ENCODE data around the gene LRP1. TPM values are rescaled to one million over a fixed set of nuclear protein-coding genes. Genes with fewer than 3 reads are reported as not detected.

Gene LRP1
- total and polyA plus RNA-seq, 4 donors = 87.5 to 375 (median 139) TPM

- H3K27me3 ChIP-seq (ENCODE audit: control insufficient read depth in 4 of 4, insufficient read depth in 4 of 4, low read length in 3 of 4) = no peaks in the 10 kb centered on the region
- peaks cover 35 to 96% (median 83%) of the 10 kb centered on the region in 4 donors for H3K4me1 ChIP-seq (ENCODE audit: control insufficient read depth in 4 of 4, insufficient read depth in 4 of 4, low read length in 3 of 4)
- peak overlapping the region; percentile 92 to 93 for H3K27ac ChIP-seq (ENCODE audit: low read depth in 1 of 2, low read length in 2 of 2)
- H3K4me3 ChIP-seq (ENCODE audit: low read depth in 1 of 3, low read length in 3 of 3) = no peak overlapping the region
- no peaks in the 10 kb centered on the region for H3K9me3 ChIP-seq (ENCODE audit: control insufficient read depth in 4 of 4, low read length in 3 of 4)
- 28% methylated on average over 13 of the region's 13 CpGs for WGBS
- peaks cover 3 to 26% (median 19%) of the 10 kb centered on the region in 4 donors for H3K36me3 ChIP-seq (ENCODE audit: control insufficient read depth in 4 of 4, insufficient read depth in 3 of 4, low read depth in 1 of 4, low read length in 3 of 4)
- DNase-seq (ENCODE audit: low spot score) = no peak
- H3K9ac ChIP-seq (ENCODE audit: low read depth in 1 of 2, low read length in 2 of 2) = no peak overlapping the region
- TF ChIP-seq CTCF (IDR thresholded peaks at IDR 0.05; ENCODE audit: low read depth, low read length, missing input control) = no peak
- TF ChIP-seq EGR1 (IDR thresholded peaks at IDR 0.05; ENCODE audit: low read depth in 2 of 2) = no peak
- TF ChIP-seq HNF4G (IDR thresholded peaks at IDR 0.05) = no peak
- no peak for TF ChIP-seq FOXA2 (IDR thresholded peaks at IDR 0.05)
- no peak for TF ChIP-seq YY1 (IDR thresholded peaks at IDR 0.05)
- TF ChIP-seq JUND (IDR thresholded peaks at IDR 0.05) = no peak
- no peak for TF ChIP-seq RAD21 (IDR thresholded peaks at IDR 0.05)
- no peak for TF ChIP-seq TAF1 (conservative IDR thresholded peaks at IDR 0.05)
- TF ChIP-seq NR2F2 (IDR thresholded peaks at IDR 0.05) = no peak
- TF ChIP-seq MAX (IDR thresholded peaks at IDR 0.05) = no peak
- no peak for TF ChIP-seq RXRA (IDR thresholded peaks at IDR 0.05)
- TF ChIP-seq, protein P1, sequence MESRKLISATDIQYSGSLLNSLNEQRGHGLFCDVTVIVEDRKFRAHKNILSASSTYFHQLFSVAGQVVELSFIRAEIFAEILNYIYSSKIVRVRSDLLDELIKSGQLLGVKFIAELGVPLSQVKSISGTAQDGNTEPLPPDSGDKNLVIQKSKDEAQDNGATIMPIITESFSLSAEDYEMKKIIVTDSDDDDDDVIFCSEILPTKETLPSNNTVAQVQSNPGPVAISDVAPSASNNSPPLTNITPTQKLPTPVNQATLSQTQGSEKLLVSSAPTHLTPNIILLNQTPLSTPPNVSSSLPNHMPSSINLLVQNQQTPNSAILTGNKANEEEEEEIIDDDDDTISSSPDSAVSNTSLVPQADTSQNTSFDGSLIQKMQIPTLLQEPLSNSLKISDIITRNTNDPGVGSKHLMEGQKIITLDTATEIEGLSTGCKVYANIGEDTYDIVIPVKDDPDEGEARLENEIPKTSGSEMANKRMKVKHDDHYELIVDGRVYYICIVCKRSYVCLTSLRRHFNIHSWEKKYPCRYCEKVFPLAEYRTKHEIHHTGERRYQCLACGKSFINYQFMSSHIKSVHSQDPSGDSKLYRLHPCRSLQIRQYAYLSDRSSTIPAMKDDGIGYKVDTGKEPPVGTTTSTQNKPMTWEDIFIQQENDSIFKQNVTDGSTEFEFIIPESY (IDR thresholded peaks at IDR 0.05) = no peak
- no peak for TF ChIP-seq ATF3 (IDR thresholded peaks at IDR 0.05)
- no peak for TF ChIP-seq FOXA1 (IDR thresholded peaks at IDR 0.05)
Observed at GRCh38 chr12:57149245-57149900, 21.1 kb downstream of the LRP1 start.

DNA sequence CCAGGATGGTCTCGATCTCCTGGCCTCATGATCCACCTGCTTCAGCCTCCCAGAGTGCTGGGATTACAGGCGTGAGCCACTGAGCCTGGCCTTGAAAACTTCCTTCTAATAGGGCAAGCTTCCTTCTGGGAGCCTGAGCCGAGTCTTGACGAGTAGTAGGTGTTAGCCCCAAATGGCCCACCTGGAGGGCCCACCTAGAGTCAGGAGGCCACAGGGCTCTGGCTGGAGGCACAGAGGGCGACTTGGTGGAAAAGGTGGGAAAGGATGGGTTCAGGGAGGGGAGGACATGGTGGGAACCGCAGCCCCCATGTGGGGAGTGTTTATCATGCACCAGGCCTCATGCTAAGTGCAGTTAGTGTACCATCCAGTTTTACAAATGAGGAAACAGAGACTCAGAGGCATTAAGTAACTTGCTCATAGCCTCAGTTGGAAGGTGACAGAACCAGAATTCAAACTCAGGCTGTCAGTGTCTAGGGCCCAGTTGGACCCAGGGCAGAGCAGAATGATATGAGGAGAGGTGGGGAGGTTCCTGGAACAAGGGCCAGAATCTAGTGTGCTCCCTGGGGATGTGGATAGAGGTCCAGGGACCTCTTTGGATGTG, 22.2 kb downstream of the LRP1 start:
- Histone ChIP-seq H3K4me3 (ENCODE audit: low read depth in 1 of 3, low read length in 3 of 3) (no peak overlapping the region), H3K27ac (ENCODE audit: low read depth in 1 of 2, low read length in 2 of 2) (peak overlapping the region; percentile 61 to 69), H3K4me1 (ENCODE audit: control insufficient read depth in 4 of 4, insufficient read depth in 4 of 4, low read length in 3 of 4) (peaks cover 35 to 92% (median 80%) of the 10 kb centered on the region in 4 donors), H3K36me3 (ENCODE audit: control insufficient read depth in 4 of 4, insufficient read depth in 3 of 4, low read depth in 1 of 4, low read length in 3 of 4) (peaks cover 9 to 27% (median 21%) of the 10 kb centered on the region in 4 donors), H3K9me3 (ENCODE audit: control insufficient read depth in 4 of 4, low read length in 3 of 4) (no peaks in the 10 kb centered on the region), H3K9ac (ENCODE audit: low read depth in 1 of 2, low read length in 2 of 2) (no peak overlapping the region), H3K27me3 (ENCODE audit: control insufficient read depth in 4 of 4, insufficient read depth in 4 of 4, low read length in 3 of 4) (no peaks in the 10 kb centered on the region)
- 90% methylated on average over 6 of the region's 6 CpGs for WGBS
- no peak for DNase-seq (ENCODE audit: low spot score)
- TF ChIP-seq MAX (IDR thresholded peaks at IDR 0.05) (no peak), HNF4G (IDR thresholded peaks at IDR 0.05) (no peak), SP1 (IDR thresholded peaks at IDR 0.05) (no peak), FOXA1 (IDR thresholded peaks at IDR 0.05) (no peak), RXRA (IDR thresholded peaks at IDR 0.05) (no peak), NR2F2 (IDR thresholded peaks at IDR 0.05) (no peak), HNF4A (conservative IDR thresholded peaks at IDR 0.05) (no peak), CTCF (IDR thresholded peaks at IDR 0.05; ENCODE audit: low read depth, low read length, missing input control) (no peak), FOXA2 (IDR thresholded peaks at IDR 0.05) (no peak), TAF1 (conservative IDR thresholded peaks at IDR 0.05) (no peak), REST (IDR thresholded peaks at IDR 0.05) (no peak), RAD21 (IDR thresholded peaks at IDR 0.05) (no peak)
- TF ChIP-seq, protein P1 (IDR thresholded peaks at IDR 0.05) = no peak
